Adipocyte (in vitro differentiated cells): ENCODE measurements around the gene ABLIM1.

Experiments
- DNase-seq: peaks from one replicate; pipeline ENCODE4 v3.0.0-alpha.2; 2015; ENCODE audit warnings: low read depth
- H3K27me3 ChIP-seq: replicated peaks from 2 replicates; pipeline ENCODE4 v1.7.0; 2013; ENCODE audit warnings: mild to moderate bottlenecking, low read length, moderate library complexity; ENCODE audit not compliant: control insufficient read depth, insufficient read depth
- H3K36me3 ChIP-seq: 2 replicates; pipeline ENCODE4 v1.7.0; 2013; ENCODE audit warnings: low read length, mild to moderate bottlenecking, moderate library complexity; ENCODE audit not compliant: control insufficient read depth, insufficient read depth, severe bottlenecking
- H3K4me1 ChIP-seq: 2 replicates; pipeline ENCODE4 v1.7.0; 2013; ENCODE audit warnings: mild to moderate bottlenecking, low read length, moderate library complexity; ENCODE audit not compliant: control insufficient read depth, insufficient read depth
- H3K4me3 ChIP-seq: 2 replicates; pipeline ENCODE4 v1.7.0; 2013; ENCODE audit warnings: mild to moderate bottlenecking, low read length, moderate library complexity
- H3K9ac ChIP-seq: 2 replicates; pipeline ENCODE4 v1.7.0; 2013; ENCODE audit warnings: mild to moderate bottlenecking, low read length, moderate library complexity
- H3K9me3 ChIP-seq: 2 replicates; pipeline ENCODE4 v1.7.0; 2013; ENCODE audit warnings: mild to moderate bottlenecking, low read length, moderate library complexity; ENCODE audit not compliant: control insufficient read depth

The ABLIM1 gene

DNA sequence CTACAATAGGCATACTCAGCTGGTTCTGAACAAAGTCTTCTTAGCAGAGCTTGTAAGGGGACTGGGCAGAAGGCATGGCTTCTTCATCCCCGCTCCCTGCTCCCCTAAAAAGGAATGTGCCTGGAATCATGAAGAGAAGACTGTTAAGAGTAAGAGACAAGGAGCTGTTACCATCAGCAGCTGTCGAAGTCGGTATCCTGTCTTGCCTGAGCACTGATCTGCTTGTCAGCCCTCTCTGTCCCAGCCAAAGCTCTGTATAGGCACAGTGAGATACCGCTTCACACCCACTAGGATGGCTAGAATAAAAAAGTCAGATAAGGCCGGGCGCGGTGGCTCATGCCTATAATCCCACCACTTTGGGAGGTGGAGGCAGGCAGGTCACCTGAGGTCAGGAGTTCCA, 2.4 kb downstream of the ABLIM1 start:
- no peak overlapping the region for H3K9ac ChIP-seq
- no peak for DNase-seq
- peaks cover 4% of the 10 kb centered on the region for H3K27me3 ChIP-seq
- peaks cover 2% of the 10 kb centered on the region for H3K4me1 ChIP-seq
- no peak overlapping the region for H3K4me3 ChIP-seq
- no peaks in the 10 kb centered on the region for H3K9me3 ChIP-seq
- no peaks in the 10 kb centered on the region for H3K36me3 ChIP-seq

DNA sequence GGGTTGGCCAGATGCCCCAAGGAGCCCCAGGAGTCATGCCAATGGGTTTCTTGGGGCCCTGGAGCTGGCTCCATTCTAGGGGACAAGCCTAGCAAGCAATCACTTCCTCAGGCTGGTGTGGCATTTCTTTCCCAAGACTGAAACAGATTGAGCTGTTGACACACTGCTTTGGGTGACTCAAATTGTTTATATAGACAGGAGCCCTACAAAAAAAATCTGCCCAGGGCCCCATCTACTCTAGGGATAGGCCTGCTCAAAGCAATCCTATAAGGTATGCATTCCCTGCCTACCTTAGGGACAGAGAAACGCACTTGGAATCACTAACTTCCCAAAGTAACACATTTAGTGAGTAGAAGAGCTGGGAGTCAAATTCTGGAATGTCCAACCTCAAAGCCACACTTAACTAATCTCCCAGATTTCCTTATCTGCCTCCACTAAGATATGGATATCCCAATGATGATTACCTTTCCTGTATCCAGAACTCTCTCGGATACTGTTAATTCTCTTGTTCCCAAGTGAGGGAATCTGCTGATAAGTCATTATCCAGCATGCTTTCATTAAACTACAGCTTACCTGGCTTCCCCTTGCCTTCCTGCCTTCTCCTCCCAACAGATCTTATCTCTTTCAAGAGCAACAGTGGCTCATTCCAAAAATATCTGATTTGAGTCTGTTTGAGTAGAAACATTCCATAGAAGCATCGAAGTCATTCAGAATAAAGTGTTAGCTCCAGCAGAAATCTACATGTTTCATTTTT, 3.1 kb downstream of the ABLIM1 start:
- no peak for DNase-seq

DNA sequence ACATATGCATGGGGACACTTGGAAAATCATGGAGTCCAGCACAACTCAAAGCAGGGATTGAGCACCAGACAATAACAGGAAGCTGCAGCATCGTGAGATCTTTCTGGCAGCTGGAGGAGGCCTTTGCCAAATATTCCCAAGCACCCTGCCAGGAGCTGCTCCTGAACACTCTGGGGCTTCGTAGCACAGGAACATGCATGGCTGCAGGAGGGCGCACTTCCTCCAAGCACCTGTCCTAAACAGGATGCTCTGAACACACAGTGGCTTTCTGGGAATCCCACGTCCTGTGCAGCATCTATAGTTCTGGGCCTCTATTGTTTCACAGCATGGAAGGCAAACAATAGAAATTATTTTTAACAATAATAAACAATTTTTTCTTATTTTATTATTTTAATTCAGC, 4.1 kb downstream of the ABLIM1 start:
- Histone ChIP-seq H3K9ac (no peak overlapping the region), H3K36me3 (no peaks in the 10 kb centered on the region), H3K9me3 (no peaks in the 10 kb centered on the region), H3K4me3 (no peak overlapping the region), H3K27me3 (peaks cover 4% of the 10 kb centered on the region), H3K4me1 (peaks cover 11% of the 10 kb centered on the region)
- DNase-seq = no peak

More for the DNA sequence above, 3.1 kb downstream of the ABLIM1 start:
- Histone ChIP-seq H3K9me3 (no peaks in the 10 kb centered on the region), H3K4me3 (no peak overlapping the region), H3K9ac (no peak overlapping the region), H3K36me3 (no peaks in the 10 kb centered on the region), H3K27me3 (peaks cover 4% of the 10 kb centered on the region), H3K4me1 (peaks cover 9% of the 10 kb centered on the region)

DNA sequence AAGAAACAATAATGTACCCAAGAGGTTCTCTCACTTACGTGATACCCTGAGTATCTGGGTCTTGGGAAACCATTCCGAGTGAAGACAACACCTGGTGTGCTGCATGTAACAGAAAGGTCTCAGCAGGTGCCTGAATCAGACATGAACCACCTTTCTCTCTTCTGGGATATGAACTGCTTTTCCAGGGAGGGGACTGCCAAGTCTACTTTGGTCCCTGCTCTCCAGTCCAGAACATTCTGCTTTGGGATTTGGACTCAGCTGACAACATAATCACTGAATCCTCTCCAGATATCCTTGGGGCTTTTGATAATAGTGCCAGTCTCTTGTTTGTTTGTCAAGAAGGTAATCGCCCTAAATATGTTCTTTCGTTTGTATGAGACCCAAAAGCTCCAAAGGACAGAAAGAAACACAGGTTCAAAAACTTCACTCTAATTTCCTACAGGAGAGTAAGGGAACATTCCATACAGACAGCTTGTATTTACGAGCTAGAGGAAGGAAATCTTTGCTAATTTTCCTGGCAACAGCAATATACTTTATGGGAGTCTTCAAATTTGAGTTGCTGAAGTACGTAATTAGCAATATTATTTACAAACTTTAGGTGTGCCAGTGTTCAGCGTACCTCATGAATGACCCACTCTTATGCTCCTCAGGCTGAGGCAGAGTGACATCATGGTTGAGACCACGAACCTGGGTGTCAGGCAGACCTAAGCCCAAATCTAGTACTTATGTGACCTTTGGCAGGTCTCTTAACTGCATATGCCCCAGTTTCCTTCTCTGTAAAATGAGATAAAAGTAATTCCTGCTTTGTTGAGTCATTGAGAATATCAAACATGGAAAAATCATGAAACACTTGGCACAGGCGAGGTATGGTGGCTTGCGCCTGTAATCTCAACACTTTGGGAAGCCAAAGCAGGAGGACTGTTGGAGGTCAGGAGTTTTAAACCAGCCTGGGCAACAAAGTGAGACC, 5.4 kb downstream of the ABLIM1 start:
- DNase-seq = no peak

DNA sequence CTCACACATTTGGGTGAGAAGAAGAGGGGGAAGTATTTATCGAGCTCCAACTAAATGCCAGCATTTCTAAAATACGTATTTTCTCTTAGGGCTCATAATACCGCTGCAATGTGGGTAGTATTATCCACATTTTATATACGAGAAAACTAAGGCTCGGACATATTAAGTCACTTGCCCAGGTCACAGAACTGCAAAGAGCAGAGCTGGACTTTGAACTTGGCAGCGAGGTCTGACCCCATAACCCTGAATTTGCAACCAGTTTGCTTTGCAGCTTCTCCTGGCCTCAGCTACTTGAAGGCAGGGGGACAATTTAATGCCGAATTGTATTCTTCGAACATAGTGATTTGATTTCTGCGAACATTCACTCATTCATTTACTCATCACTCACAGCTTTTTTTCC, 7.2 kb downstream of the ABLIM1 start:
- DNase-seq = no peak
- H3K4me1 ChIP-seq = peaks cover 30% of the 10 kb centered on the region
- no peak overlapping the region for H3K9ac ChIP-seq
- peaks cover 4% of the 10 kb centered on the region for H3K27me3 ChIP-seq
- H3K9me3 ChIP-seq = no peaks in the 10 kb centered on the region
- no peaks in the 10 kb centered on the region for H3K36me3 ChIP-seq
- H3K4me3 ChIP-seq = no peak overlapping the region

More for the DNA sequence above, 5.4 kb downstream of the ABLIM1 start:
- no peaks in the 10 kb centered on the region for H3K9me3 ChIP-seq
- H3K4me3 ChIP-seq = no peak overlapping the region
- peaks cover 4% of the 10 kb centered on the region for H3K27me3 ChIP-seq
- H3K9ac ChIP-seq = no peak overlapping the region
- H3K36me3 ChIP-seq = no peaks in the 10 kb centered on the region
- H3K4me1 ChIP-seq = peaks cover 22% of the 10 kb centered on the region

DNA sequence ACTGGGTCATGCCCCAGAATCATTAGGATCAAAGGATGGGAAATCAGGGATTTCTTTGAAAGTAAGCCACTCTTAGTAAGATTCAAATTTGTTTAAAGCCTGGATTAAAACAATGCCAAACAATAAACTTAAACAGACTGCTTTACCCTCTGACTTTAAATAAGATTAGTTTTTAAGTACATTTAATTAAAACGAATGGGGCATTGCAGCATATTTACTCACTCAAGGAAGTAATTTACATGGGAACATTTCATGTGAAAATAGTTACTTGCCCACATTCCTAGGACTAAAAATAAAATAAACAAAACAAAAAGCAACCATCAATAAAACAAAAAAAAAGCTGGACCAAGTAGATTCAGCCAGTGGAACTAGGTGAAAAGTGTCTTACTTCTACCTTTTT, 7.8 kb downstream of the ABLIM1 start:
- no peak overlapping the region for H3K4me3 ChIP-seq

DNA sequence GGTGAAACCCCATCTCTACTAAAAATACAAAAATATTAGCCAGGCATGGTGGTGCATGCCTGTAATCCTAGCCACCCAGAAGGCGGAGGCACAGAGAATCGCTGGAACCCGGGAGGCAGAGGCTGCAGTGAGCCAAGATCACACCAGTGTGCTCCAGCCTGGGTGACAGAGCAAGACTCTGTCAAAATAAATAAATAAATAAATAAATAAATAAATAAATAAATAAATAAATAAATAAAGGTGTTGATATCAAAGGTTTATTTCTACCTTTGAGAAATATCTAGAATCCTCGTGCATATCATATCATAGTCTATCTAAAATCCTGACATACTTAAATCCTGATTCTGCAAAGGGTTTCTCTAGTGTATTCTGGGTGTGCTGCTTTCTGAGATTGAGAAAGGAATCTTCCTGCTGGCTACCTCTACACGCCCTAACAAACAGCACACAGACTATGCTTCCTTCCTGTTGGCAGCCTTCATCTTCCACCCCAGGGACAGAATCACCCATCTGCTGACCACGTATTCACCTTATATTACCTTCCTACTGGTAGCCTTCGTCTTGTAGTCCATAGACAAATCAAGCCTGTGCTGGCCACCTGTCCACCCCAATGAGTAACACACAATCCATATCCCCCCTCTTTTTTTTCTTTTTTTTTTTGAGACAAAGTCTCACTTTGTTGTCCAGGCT, 8.7 kb downstream of the ABLIM1 start:
- no peaks in the 10 kb centered on the region for H3K9me3 ChIP-seq

More for the DNA sequence above, 7.8 kb downstream of the ABLIM1 start:
- Histone ChIP-seq H3K36me3 (no peaks in the 10 kb centered on the region), H3K4me1 (peaks cover 30% of the 10 kb centered on the region), H3K9ac (no peak overlapping the region), H3K27me3 (no peaks in the 10 kb centered on the region), H3K9me3 (no peaks in the 10 kb centered on the region)
- DNase-seq = peak; percentile 37

DNA sequence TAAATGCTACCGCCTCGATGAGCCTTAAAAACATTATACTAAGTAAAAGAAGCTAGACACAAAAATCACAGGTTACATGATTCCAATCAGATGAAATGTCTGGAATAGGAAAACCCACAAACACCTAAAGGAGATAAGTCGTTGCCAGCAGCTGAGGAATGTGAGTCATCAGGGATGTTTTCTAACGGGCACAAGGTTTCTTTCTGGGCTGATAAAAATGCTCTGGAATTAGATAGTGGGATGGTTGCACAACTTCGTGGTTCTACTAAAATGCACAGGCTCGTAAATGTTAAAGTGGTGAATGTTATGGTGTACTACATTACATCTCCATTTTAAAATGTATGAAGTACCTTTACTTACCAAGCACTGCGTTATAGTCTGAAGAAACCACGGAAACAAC, 9.7 kb downstream of the ABLIM1 start:
- Histone ChIP-seq H3K9me3 (no peaks in the 10 kb centered on the region), H3K4me1 (peaks cover 30% of the 10 kb centered on the region), H3K4me3 (no peak overlapping the region), H3K9ac (no peak overlapping the region), H3K27me3 (no peaks in the 10 kb centered on the region), H3K36me3 (no peaks in the 10 kb centered on the region)
- peak; percentile 65 for DNase-seq

More for the DNA sequence above, 8.7 kb downstream of the ABLIM1 start:
- DNase-seq = no peak
- Histone ChIP-seq H3K4me1 (peaks cover 30% of the 10 kb centered on the region), H3K27me3 (no peaks in the 10 kb centered on the region), H3K9ac (no peak overlapping the region), H3K4me3 (no peak overlapping the region), H3K36me3 (no peaks in the 10 kb centered on the region)

DNA sequence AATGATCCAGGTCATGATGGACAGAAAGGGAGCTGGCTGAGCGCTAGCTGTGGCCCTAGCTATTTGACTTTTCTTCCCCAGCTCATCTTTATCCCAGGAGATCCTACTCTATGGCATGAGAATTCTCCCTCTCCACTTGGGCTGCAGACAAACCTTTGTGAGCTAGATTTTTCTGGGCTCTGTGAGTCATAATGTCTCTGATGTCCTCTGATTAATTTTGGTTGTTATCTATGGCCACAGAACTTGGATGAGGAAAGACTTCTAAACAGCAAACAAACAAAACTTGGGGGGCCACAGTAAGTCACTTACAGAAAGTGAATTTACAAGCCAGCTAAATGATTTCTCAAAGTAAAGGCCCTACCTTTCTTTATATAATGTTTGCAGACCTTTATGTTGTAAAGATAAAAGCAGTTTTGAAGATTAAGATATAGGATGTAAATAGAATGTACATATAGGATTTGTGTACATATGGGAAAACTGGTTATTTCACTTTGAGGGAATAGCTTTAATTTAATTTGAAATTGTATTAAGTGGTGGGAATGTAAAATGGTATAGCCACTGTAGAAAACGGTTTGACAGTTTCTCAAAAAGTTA, 10.4 kb downstream of the ABLIM1 start:
- peak; percentile 24 for DNase-seq
- peaks cover 30% of the 10 kb centered on the region for H3K4me1 ChIP-seq
- no peak overlapping the region for H3K4me3 ChIP-seq
- H3K36me3 ChIP-seq = no peaks in the 10 kb centered on the region
- H3K9ac ChIP-seq = no peak overlapping the region
- H3K27me3 ChIP-seq = no peaks in the 10 kb centered on the region
- no peaks in the 10 kb centered on the region for H3K9me3 ChIP-seq

DNA sequence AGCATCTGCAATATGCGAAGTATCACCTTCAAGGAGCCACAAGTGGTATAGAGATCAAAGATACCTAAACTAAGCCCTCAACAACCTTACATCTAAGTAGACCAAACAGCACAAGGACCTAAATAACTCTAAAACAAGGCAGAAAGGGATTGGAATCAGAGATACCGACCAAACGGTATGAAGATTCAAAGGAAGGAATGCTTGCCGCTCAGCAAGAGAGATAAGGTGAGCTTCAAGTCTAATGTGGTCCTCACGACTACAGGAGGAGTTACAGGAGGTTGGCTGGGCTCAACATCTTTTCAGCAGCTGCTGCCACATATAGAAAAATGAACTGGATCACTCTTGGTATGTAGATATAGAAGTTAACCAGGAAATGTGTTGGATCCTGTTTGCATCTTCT, 11.6 kb downstream of the ABLIM1 start:
- no peak overlapping the region for H3K9ac ChIP-seq
- peaks cover 30% of the 10 kb centered on the region for H3K4me1 ChIP-seq
- no peaks in the 10 kb centered on the region for H3K27me3 ChIP-seq
- no peak for DNase-seq
- H3K36me3 ChIP-seq = no peaks in the 10 kb centered on the region
- H3K9me3 ChIP-seq = no peaks in the 10 kb centered on the region
- H3K4me3 ChIP-seq = no peak overlapping the region
